ENCODE results near the gene BEGAIN.

The BEGAIN gene

GRCh38 chr14:100593751-100594624, 6.8 kb upstream of the BEGAIN start:
- Histone ChIP-seq H3K36me3 (ENCODE audit: control insufficient read depth, low read length) (no peaks in the 10 kb centered on the region), H3K9me3 (ENCODE audit: control insufficient read depth, insufficient read depth, low read length) (no peaks in the 10 kb centered on the region), H3K79me2 (ENCODE audit: control insufficient read depth, low read length) (no peaks in the 10 kb centered on the region), H3K4me3 (ENCODE audit: low read length) (no peak overlapping the region), H3F3A (ENCODE audit: control insufficient read depth, insufficient read depth) (no peaks in the 10 kb centered on the region), H3K4me1 (ENCODE audit: control insufficient read depth, low read length) (no peaks in the 10 kb centered on the region), H3K4me2 (ENCODE audit: low read length) (no peak overlapping the region), H4K20me1 (ENCODE audit: control insufficient read depth, insufficient read depth, low read depth, low read length) (no peaks in the 10 kb centered on the region; the same call in 1 of the 2 replicates), H3K27ac (ENCODE audit: low read depth, low read length) (no peak overlapping the region), H3K27me3 (ENCODE audit: control insufficient read depth, low read length) (peaks cover 5% of the 10 kb centered on the region), H3K9me2 (replicated peaks; ENCODE audit: control insufficient read depth, low read length) (no peaks in the 10 kb centered on the region)
- TF ChIP-seq, protein P1, sequence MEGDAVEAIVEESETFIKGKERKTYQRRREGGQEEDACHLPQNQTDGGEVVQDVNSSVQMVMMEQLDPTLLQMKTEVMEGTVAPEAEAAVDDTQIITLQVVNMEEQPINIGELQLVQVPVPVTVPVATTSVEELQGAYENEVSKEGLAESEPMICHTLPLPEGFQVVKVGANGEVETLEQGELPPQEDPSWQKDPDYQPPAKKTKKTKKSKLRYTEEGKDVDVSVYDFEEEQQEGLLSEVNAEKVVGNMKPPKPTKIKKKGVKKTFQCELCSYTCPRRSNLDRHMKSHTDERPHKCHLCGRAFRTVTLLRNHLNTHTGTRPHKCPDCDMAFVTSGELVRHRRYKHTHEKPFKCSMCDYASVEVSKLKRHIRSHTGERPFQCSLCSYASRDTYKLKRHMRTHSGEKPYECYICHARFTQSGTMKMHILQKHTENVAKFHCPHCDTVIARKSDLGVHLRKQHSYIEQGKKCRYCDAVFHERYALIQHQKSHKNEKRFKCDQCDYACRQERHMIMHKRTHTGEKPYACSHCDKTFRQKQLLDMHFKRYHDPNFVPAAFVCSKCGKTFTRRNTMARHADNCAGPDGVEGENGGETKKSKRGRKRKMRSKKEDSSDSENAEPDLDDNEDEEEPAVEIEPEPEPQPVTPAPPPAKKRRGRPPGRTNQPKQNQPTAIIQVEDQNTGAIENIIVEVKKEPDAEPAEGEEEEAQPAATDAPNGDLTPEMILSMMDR (IDR thresholded peaks at IDR 0.05; ENCODE audit: low read depth, low read length, poor library complexity, severe bottlenecking): no peak
- TF ChIP-seq EZH2phosphoT487 (IDR thresholded peaks at IDR 0.05; ENCODE audit: borderline replicate concordance, low read length): no peak

- peaks cover 3% of the 10 kb centered on the region for H3K27me3 ChIP-seq (ENCODE audit: control insufficient read depth, low read length)
These were observed 5.8 kb upstream of the BEGAIN start for GRCh38 chr14:100592972-100593371.

GRCh38 chr14:100592461-100592891, 5.3 kb upstream of the BEGAIN start:
- no peaks in the 10 kb centered on the region for H3K9me3 ChIP-seq (ENCODE audit: control insufficient read depth, insufficient read depth, low read length)
- no peaks in the 10 kb centered on the region; the same call in 1 of the 2 replicates for H4K20me1 ChIP-seq (ENCODE audit: control insufficient read depth, insufficient read depth, low read depth, low read length)
- no peak overlapping the region for H3K4me2 ChIP-seq (ENCODE audit: low read length)
- no peak overlapping the region for H3K27ac ChIP-seq (ENCODE audit: low read depth, low read length)
- peaks cover 7% of the 10 kb centered on the region for H3K27me3 ChIP-seq (ENCODE audit: control insufficient read depth, low read length)
- no peaks in the 10 kb centered on the region for H3K4me1 ChIP-seq (ENCODE audit: control insufficient read depth, low read length)
- H3K36me3 ChIP-seq (ENCODE audit: control insufficient read depth, low read length): no peaks in the 10 kb centered on the region
- H3K79me2 ChIP-seq (ENCODE audit: control insufficient read depth, low read length): no peaks in the 10 kb centered on the region
- H3K9me2 ChIP-seq (replicated peaks; ENCODE audit: control insufficient read depth, low read length): no peaks in the 10 kb centered on the region
- no peaks in the 10 kb centered on the region for H3F3A ChIP-seq (ENCODE audit: control insufficient read depth, insufficient read depth)
- no peak overlapping the region for H3K4me3 ChIP-seq (ENCODE audit: low read length)
- no peak for TF ChIP-seq EZH2phosphoT487 (IDR thresholded peaks at IDR 0.05; ENCODE audit: borderline replicate concordance, low read length)
- TF ChIP-seq, protein P1 (IDR thresholded peaks at IDR 0.05; ENCODE audit: low read depth, low read length, poor library complexity, severe bottlenecking): no peak

More at GRCh38 chr14:100592972-100593371, 5.8 kb upstream of the BEGAIN start:
- TF ChIP-seq, protein P1 (IDR thresholded peaks at IDR 0.05; ENCODE audit: low read depth, low read length, poor library complexity, severe bottlenecking): no peak
- no peak for TF ChIP-seq EZH2phosphoT487 (IDR thresholded peaks at IDR 0.05; ENCODE audit: borderline replicate concordance, low read length)
- no peaks in the 10 kb centered on the region for H3K79me2 ChIP-seq (ENCODE audit: control insufficient read depth, low read length)
- H3K4me2 ChIP-seq (ENCODE audit: low read length): no peak overlapping the region
- H3K9me3 ChIP-seq (ENCODE audit: control insufficient read depth, insufficient read depth, low read length): no peaks in the 10 kb centered on the region
- H3K27ac ChIP-seq (ENCODE audit: low read depth, low read length): no peak overlapping the region
- no peaks in the 10 kb centered on the region for H3K4me1 ChIP-seq (ENCODE audit: control insufficient read depth, low read length)
- no peaks in the 10 kb centered on the region; the same call in 1 of the 2 replicates for H4K20me1 ChIP-seq (ENCODE audit: control insufficient read depth, insufficient read depth, low read depth, low read length)
- H3K4me3 ChIP-seq (ENCODE audit: low read length): no peak overlapping the region
- H3K36me3 ChIP-seq (ENCODE audit: control insufficient read depth, low read length): no peaks in the 10 kb centered on the region
- H3F3A ChIP-seq (ENCODE audit: control insufficient read depth, insufficient read depth): no peaks in the 10 kb centered on the region
- no peaks in the 10 kb centered on the region for H3K9me2 ChIP-seq (replicated peaks; ENCODE audit: control insufficient read depth, low read length)

All from DOHH2 (cell line).